ENCODE results near the gene NOL3.

Gene NOL3

GRCh38 chr16:67155295-67156142 lies 14.8 kb upstream of the NOL3 start:
- peak; percentile 71 for DNase-seq

DNA sequence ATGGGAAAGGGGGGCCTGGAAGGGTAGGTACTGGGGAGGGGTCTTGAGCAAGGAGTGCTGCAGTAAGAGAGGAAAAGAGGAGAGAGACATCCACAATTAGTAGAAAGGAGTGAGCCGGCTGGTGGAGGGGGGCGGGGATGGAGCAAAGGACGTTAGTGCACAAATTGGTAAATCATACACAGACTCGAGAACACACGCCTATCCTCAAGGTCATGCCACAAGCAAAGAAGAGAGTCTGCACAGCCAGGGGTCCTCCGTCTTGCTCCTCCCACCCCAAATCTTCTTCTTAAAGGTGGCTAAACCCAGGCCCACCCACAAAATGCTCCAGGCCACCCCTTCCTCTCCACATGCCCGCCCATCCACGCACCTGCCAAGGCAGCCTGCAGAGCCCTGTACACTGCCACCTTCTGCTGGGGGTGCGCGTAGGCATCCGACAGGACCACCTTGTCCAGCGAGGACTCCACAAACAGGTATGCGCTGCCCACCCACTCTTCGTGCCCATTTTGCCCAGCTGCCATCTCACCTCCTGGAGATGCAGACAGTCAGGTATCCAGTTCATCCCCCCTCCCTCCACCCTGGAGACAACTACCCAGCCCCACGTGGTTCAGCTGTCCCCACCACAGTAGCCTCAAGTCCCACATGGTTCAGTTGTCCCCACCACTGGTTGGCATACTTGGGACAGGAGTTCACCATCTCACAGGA lies 14.0 kb upstream of the NOL3 start:
- DNase-seq: no peak

DNA sequence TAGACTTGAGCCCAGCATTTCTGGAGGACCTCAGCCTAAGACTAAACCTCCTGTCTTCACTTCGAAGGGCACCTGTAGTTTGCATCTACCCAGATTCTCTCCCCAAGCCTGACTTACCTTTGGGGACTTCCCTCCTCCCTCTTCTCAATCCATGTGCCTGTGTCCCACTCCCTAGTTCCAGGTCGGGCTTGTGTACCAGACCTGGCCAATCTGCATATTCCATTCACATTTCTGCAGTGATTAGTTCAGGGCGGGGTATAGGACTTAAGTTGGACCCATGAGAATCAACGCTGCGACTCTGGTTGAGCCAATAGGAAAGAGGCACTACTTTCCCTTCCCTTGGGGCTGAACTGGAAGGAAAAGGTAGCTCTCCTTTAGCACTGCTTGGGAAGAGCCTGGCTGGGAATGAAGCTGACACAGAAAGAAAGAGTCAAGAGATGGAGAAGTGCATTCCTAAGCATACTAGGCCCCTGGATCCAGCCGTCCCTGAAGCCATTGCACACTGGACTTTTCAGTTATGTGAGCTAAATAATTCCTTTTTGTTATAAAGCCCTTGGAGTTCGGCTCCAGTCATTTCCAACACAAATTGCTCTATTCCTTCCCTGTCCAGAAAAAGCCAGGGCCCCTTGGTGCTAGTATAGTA lies 13.1 kb upstream of the NOL3 start:
- no peak for DNase-seq

GRCh38 chr16:67157892-67158635 lies 12.3 kb upstream of the NOL3 start:
- peak; percentile 52 for DNase-seq

GRCh38 chr16:67158637-67159600 lies 11.4 kb upstream of the NOL3 start:
- DNase-seq: peak; percentile 89

- no peak for DNase-seq
Measured at GRCh38 chr16:67161595-67162058, 8.7 kb upstream of the NOL3 start.

DNA sequence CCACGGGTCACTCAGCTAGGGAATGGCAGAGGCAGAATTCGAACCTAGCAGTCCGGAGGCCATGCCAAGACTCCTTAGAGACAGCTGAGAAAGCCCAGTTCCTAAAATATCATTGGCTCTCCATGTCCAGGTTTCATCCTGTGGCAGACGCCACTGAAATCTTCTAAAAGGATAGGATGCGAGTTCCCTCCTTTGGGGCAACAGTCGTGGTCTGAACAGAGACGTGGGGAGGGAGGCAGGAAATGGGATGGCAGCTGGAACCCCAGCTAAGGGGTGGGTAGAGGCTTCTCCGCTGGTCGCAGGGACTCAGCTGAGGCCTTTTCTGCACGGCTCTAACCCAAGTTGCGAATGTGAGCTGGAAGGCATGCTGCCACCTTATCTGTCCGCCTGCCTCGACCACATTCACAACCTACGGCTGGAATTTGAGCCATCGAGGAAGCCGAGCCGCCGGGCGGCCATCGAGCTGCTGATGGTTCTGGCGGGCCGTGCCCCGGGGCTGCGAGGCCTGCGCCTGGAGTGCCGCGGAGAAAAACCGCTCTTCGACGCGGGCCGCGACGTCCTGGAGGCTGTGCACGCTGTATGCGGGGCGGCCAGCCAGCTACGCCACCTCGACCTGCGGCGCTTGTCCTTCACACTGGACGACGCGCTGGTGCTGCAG lies 7.7 kb upstream of the NOL3 start:
- DNase-seq: no peak

DNA sequence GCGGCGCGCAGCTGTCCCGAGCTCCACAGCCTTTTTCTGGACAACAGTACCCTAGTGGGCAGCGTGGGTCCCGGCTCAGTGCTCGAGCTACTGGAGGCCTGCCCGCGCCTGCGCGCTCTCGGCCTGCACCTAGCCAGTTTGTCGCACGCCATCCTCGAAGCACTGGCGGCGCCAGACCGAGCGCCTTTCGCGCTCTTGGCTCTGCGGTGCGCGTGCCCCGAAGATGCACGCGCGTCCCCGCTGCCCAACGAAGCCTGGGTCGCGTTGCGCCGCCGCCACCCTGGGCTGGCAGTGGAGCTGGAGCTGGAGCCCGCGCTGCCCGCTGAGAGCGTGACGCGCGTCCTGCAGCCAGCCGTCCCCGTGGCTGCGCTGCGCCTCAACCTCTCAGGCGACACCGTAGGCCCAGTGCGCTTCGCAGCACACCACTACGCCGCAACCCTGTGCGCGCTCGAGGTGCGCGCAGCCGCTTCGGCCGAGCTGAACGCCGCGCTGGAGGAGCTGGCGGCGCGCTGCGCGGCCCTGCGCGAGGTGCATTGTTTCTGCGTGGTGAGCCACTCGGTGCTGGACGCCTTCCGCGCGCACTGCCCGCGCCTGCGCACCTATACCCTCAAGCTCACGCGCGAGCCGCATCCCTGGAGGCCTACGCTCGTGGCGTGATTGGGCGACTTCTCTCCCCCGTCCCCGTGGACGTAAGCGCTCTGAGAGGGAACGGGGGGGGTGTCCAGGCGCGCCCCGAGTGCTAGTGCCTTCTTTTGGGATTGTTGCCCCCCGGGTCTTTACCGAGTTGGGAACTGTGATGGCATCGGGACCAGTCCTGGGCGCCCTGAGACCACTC lies 7.0 kb upstream of the NOL3 start:
- DNase-seq: peak; percentile 42

DNA sequence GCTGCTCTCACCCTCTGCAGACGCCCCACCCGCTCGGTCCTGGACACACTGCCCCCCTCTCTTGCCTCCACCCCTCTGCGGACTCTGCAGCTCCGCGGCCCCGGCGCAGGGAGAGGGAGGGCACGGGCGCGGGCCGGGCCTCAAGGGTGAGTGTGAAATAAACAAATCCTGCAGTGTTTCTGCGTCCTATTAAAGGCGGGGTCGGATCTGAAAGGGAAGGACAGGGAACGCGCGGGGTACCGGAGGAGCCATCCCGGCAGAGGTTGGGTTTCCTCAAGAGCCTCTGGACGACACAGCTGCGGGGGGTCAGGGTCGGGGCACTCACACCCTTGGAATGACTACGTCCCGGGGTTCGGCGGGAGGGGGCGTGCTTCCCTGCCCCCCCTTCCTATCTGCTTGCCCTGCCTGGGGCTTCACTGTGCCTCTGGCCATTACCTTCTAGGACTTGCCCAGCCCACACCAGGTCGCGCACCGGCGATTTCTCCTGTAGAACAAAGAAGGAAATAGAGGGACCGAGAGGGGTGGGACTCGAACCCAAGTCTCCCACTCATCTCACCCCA lies 6.3 kb upstream of the NOL3 start:
- no peak for DNase-seq

DNA sequence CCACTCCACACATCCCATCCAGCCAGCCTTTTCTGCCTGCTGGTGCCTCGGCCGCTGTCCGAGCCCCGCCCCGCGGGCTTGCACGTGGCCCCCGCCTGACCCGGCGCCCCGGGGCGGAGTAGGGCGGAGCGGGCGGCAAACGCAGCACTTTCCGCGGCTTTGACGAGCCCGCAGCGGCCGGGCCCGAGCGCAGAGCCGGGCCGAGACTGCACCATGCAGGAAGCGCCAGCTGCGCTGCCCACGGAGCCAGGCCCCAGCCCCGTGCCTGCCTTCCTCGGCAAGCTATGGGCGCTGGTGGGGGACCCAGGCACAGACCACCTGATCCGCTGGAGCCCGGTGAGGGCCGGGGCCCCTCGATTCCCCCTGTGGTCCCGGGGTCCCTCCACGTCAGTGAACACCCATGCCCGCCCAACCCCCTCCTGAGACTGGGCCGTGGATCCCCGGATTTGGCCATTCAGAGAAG lies 5.7 kb upstream of the NOL3 start, which contains the start of gene HSF4:
TSS of gene HSF4 (plus strand) at position 147 of the 463 bp plus-strand sequence. CDS start at position 214, 67 bp downstream.
- no peak for DNase-seq

- no peak for DNase-seq
Measured at GRCh38 chr16:67165121-67166078, 4.9 kb upstream of the NOL3 start.

DNA sequence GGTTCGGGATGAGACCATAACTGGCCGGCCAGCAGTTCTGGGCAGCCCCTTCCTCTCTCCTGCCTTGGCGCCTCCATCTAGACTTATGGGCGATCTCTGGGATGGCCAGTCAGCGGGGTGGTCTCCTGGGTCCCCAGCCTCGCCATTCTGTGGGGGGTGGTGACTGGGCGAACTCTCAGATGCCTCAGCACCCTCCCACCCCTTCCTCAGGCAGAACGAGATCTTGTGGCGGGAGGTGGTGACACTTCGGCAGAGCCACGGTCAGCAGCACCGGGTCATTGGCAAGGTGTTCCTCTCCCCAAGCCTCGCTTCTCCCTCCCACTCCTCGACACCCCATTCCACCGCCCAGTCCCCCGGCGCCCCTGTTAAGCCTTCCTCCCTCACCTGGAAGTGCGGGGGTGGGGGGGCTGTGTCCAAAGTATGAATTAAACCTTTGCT lies 4.2 kb upstream of the NOL3 start:
- DNase-seq: no peak

- DNase-seq: no peak
Measured at GRCh38 chr16:67166598-67167168, 3.7 kb upstream of the NOL3 start.

DNA sequence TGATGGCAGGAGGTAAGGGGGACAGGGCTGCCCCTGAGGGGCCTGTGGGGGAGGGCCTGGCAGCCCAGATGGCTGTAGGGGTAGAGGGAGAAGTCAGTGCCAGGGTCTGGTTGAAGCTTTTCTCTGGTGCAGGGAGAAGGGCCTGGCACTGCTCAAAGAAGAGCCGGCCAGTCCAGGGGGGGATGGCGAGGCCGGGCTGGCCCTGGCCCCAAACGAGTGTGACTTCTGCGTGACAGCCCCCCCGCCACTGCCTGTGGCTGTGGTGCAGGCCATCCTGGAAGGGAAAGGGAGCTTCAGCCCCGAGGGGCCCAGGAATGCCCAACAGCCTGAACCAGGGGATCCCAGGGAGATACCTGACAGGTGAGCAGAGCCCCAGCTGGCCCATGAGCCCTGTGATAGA lies 2.8 kb upstream of the NOL3 start:
- no peak for DNase-seq

DNA sequence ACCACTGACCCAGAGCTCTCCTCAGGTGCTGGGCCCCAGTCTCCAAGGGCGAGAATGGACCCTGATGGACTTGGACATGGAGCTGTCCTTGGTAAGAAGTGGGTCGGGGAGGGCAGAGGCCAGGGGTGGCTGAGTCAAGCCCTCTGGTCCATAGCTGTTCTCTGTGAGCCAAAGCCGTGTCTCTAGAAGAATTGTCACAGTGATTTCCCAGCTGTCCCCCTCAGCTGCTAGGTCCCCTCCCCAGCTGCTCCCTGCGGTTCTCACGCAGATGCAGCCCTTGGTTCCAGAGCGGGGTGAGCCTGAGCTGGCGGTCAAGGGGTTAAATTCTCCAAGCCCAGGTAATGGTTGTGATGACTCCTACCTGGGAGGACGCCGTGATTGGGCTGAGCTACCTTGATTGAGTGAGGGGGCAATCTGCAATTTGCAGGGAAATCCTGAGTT lies 1.3 kb upstream of the NOL3 start:
- DNase-seq: no peak

DNA sequence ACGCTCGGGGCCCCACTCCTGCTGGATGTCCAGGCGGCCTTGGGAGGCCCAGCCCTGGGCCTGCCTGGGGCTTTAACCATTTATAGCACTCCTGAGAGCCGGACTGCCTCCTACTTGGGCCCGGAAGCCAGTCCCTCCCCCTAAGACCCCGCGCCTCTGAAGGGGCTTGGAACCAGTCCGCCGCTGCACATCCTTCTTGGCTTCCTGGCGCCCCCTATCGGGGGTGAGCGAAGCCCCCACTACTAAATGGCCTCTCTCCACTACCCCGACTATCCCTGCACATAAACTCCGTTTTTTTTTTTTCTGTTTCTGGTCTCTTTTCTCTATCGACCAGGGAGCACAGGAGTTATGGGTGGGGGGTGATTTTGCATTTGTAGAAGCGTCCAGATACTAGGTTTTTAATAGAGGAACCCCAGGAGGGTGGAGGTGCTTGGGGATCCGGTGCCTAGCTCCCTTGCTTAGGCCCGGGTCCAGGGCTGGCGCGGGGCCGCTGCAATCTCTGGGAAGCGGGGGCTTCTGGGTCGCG lies 633 bp upstream of the NOL3 start:
- no peak for DNase-seq

DNA sequence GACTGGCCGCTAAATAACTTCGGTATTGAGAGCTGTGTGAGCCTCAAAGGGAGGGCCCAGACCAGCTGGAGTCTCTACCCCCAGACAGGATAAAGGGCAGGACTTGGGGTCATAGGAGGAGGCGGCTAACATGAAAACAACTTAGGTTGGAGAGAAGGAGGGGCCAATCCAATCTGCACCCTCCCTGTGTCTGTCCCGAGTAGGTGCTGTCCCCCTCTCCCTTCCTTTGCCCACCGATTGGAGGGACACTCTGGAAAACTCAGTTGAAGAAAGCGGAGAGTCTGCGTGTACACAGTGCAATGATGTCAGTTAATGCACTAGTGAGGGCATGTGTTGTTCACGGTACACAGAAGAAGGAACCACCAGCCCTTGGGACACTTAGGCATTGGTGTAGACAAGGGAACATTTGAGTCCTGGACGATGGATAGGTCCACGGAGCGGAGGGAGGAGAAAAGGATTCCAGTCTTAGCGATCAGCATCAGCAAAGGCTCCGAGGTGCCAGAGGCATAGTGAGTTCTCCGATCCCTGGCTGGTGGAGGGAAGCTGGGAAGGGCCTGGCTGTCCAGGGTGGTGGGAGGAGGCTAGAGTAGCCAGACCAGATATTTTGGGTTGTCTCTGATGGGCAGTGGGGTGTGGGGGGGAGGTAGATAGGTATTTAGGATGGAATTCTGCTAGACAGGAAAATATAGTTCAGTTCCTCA lies 761 bp downstream of the NOL3 start:
- no peak for DNase-seq

All from CD4-positive, alpha-beta T cell treated with Interleukin-15 for 1 hour (primary cell).